HEK293T (cell line): ENCODE measurements around the gene ELL2.

Experiments used
- ELF4 ChIP-seq: fragments of 450-650 bp; IDR thresholded peaks from 2 replicates; pipeline ENCODE4 v1.6.1; 2017; ENCODE audit warnings: antibody characterized with exemption
- FOXA1 ChIP-seq: fragments of 450-650 bp; IDR thresholded peaks from 2 replicates; pipeline ENCODE4 v1.6.1; 2016; ENCODE audit warnings: mild to moderate bottlenecking
- LEF1 ChIP-seq: fragments of 450-650 bp; IDR thresholded peaks from 2 replicates; pipeline ENCODE4 v1.6.1; 2017; ENCODE audit warnings: mild to moderate bottlenecking, borderline replicate concordance
- SP1 ChIP-seq: fragments of 450-650 bp; IDR thresholded peaks from 2 replicates; pipeline ENCODE4 v1.6.1; 2017
- TARDBP ChIP-seq: fragments of 450-650 bp; IDR thresholded peaks from 2 replicates; pipeline ENCODE4 v1.6.1; 2016

GRCh38 chr5:95988094-95988493, 26.4 kb upstream of the ELL2 start:
- TF ChIP-seq TARDBP (no peak), LEF1 (no peak), FOXA1 (no peak), SP1 (no peak), ELF4 (no peak)
